Pancreas (tissue), 10 donors: ENCODE results near the gene SNED1. TPM values are rescaled to one million over a fixed set of nuclear protein-coding genes. Genes with fewer than 3 reads are reported as not detected.

ENCODE experiments used
- ATAC-seq, 4 donors: fragments of 200-7000 bp; cut with Tn5 transposase; one replicate each; pipeline versions ENCODE4 v1.8.0 to v1.9.1; 2020; ENCODE audit warnings: mild to moderate bottlenecking in 4 of 4, moderate library complexity in 4 of 4
- DNase-seq, 6 donors: peaks; one replicate each; pipeline ENCODE4 v3.0.0-alpha.2; 2020
- FAIRE-seq: peaks from 2 replicates; lab custom pipeline; 2012; peaks lifted over from hg19 to GRCh38; lab: Jason Lieb, UNC
- H3K27ac ChIP-seq, 4 donors: fragments of 200-600 bp; sonication (generic); 1 replicate in 3 of 4; 2 replicates in 1 of 4; pipeline versions ENCODE4 v1.5.0 to v1.8.0; 2020
- H3K27me3 ChIP-seq, 4 donors: fragments of 200-600 bp; one replicate each; pipeline ENCODE4 v1.8.0; 2021
- H3K36me3 ChIP-seq, 3 donors: fragments of 200-600 bp; sonication (generic) in 1 of 3; one replicate each; pipeline versions ENCODE4 v1.5.0 to v1.8.0; 2020 to 2021
- H3K4me1 ChIP-seq, 3 donors: fragments of 200-600 bp; one replicate each; pipeline ENCODE4 v1.8.0; 2021
- H3K4me3 ChIP-seq, 4 donors: fragments of 200-600 bp; sonication (generic) in 2 of 4; one replicate each; pipeline versions ENCODE4 v1.5.0 to v1.8.0; 2020 to 2021
- H3K9me3 ChIP-seq, 4 donors: fragments of 200-600 bp; one replicate each; pipeline ENCODE4 v1.8.0; 2021
- CTCF ChIP-seq, 4 donors: fragments of 200-600 bp; sonication (generic) in 3 of 4; IDR thresholded peaks; one replicate each; pipeline versions ENCODE4 v1.5.0 to v1.8.0; 2021; ENCODE audit warnings: antibody characterized with exemption in 4 of 4
- WGBS, 2 donors: extraction: QIAGEN DNeasy Blood & Tissue Kit; methylation state at CpG; one replicate each; pipeline ENCODE4 v1.1.7; 2013; 5-methylcytosine and 5-hydroxymethylcytosine counted together
- intact Hi-C, 3 donors: fragments of 100-400 bp; cut with DNase I; formaldehyde crosslinking; loops; one replicate each; pipeline versions ENCODE4 v1.11.1 to v1.14.2; 2022
- polyA plus RNA-seq, 2 donors: library from polyadenylated mRNA; stranded (reverse); fragments of 200-250 nt; gene quantifications; one replicate each; pipeline ENCODE4 v1.2.3, GENCODE V29; 2013
- total RNA-seq, 6 donors: library from RNA; stranded (reverse); fragmentation: NEBNext Ultra II Directional in 4 of 6; extraction: Animal tissue kit (Norgen Biotek cat#: 25700) in 4 of 6; gene quantifications; one replicate each; pipeline versions ENCODE4 v1.2.1 to v1.2.4, GENCODE V29; 2021 to 2023
- donor health status: healthy with polysubstance abuse.
- donor health status: DM: no; HTN: no; CAD: no; lungs with moderate emphysema.
- donor health status: DM: no; HTN: no; CAD: no.
- donor health status: control.
- donor health status: control.
- donor health status: Bipolar disorder and iron deficiency.
- donor health status: DM: yes; HTN: yes; CAD: no.
- donor health status: DM: no; HTN: no; CAD: no.
- donor health status: DM: no; HTN: no; CAD: no.
- donor health status: DM: yes; HTN: yes; CAD: no.

Gene SNED1
- total and polyA plus RNA-seq, 8 donors, result 6.6 to 19.2 (median 10.0) TPM

GRCh38 chr2:240966906-240967680 lies 31.3 kb upstream of the SNED1 start:
- WGBS, 2 donors, result 76 to 80% methylated on average over 30 to 32 of the region's 32 CpGs
- Histone ChIP-seq H3K4me3 (no peak overlapping the region), H3K9me3 (no peaks in the 10 kb centered on the region), H3K27ac (no peak overlapping the region), H3K36me3 (no peaks in the 10 kb centered on the region), H3K4me1 (no peaks in the 10 kb centered on the region), H3K27me3 (no peaks in the 10 kb centered on the region)
- ATAC-seq (no peak), FAIRE-seq (no peak), DNase-seq (peak in 2 of 6 donors; percentile 16 to 70)
- intact Hi-C loops, result no loop called here
- no peak for TF ChIP-seq CTCF (IDR thresholded peaks at IDR 0.05)

GRCh38 chr2:240967681-240968621 lies 30.5 kb upstream of the SNED1 start:
- peak in 3 of 6 donors; percentile 19 to 70 (median 55) for DNase-seq
- FAIRE-seq, result no peak
- Histone ChIP-seq H3K4me1 (no peaks in the 10 kb centered on the region), H3K27ac (no peak overlapping the region), H3K27me3 (no peaks in the 10 kb centered on the region), H3K36me3 (no peaks in the 10 kb centered on the region), H3K9me3 (no peaks in the 10 kb centered on the region), H3K4me3 (no peak overlapping the region)
- no peak for TF ChIP-seq CTCF (IDR thresholded peaks at IDR 0.05)
- intact Hi-C loops, result no loop called here
- WGBS, 2 donors, result 89 to 92% methylated on average over 32 to 34 of the region's 34 CpGs
- no peak for ATAC-seq

- no peaks in the 10 kb centered on the region for H3K36me3 ChIP-seq
- FAIRE-seq (no peak), DNase-seq (peak in 4 of 6 donors; percentile 37 to 62 (median 48)), ATAC-seq (peak in 2 of 4 donors; percentile 33 to 43)
- no peaks in the 10 kb centered on the region for H3K9me3 ChIP-seq
- H3K27me3 ChIP-seq, result no peaks in the 10 kb centered on the region
- WGBS, 2 donors, result 70 to 85% methylated on average over 15 of the region's 15 CpGs
- no peak overlapping the region for H3K27ac ChIP-seq
- no peaks in the 10 kb centered on the region for H3K4me1 ChIP-seq
- no peak for TF ChIP-seq CTCF (IDR thresholded peaks at IDR 0.05)
- no peak overlapping the region for H3K4me3 ChIP-seq
- intact Hi-C loops, result no loop called here
Observed at GRCh38 chr2:240968731-240969624, 29.4 kb upstream of the SNED1 start.

GRCh38 chr2:240970104-240970503 lies 28.3 kb upstream of the SNED1 start:
- TF ChIP-seq CTCF (IDR thresholded peaks at IDR 0.05), result no peak
- Histone ChIP-seq H3K27ac (no peak overlapping the region), H3K4me3 (no peak overlapping the region), H3K36me3 (no peaks in the 10 kb centered on the region), H3K27me3 (no peaks in the 10 kb centered on the region), H3K4me1 (no peaks in the 10 kb centered on the region), H3K9me3 (no peaks in the 10 kb centered on the region)
- intact Hi-C loops, result no loop called here
- 81 to 89% methylated on average over 3 of the region's 3 CpGs for WGBS, 2 donors
- FAIRE-seq (no peak), DNase-seq (no peak), ATAC-seq (no peak)
